Measurements from ENCODE around the gene MOV10. TPM values are rescaled to one million over a fixed set of nuclear protein-coding genes. Genes with fewer than 3 reads are reported as not detected.
A peak's percentile ranks its signal among the peaks of the same experiment; 100 is the strongest.

The MOV10 gene
- total and polyA plus RNA-seq, 2 of the 13 experiments (the other 11 are each of a cell fraction or from before 2014, with no cell fraction given) = 56.4 to 58.2 TPM

DNA sequence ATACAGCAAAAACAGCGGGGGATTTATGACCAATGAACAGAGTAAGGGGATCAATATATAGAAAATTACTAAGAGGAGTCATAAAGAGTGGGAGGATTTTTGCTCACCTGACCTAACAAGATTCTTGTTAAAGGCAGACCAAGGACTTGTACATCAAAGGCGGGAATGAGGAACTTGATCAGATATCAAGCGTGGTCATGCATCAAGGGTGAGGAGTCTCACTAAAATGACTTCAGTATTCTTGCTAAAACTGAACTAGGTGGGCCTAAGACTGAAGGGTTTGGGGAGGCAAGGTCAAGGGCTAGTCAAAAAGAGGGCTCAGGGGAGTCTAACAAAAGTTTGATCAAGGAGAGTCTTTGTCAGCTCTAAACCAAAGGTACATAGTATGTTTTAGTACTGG is 2.1 kb downstream of the MOV10 start:
- POLR2A ChIA-PET = interaction anchor here (5.5 kb wide), 1 partner anchor 24 kb away, joined by 251 read pairs; no protein-coding TSS in a partner anchor
- BruUV-seq (replicated peaks) = no TSS peak

More for the DNA sequence above, 2.1 kb downstream of the MOV10 start:
- no peaks in the 10 kb centered on the region for H4K20me1 ChIP-seq (ENCODE audit: insufficient read depth, low read length)
- no peak overlapping the region for H2AFZ ChIP-seq (ENCODE audit: low read length)
- in situ Hi-C loops (cut with HindIII; ENCODE audit: extremely low pct_ligation_motif_present, low pct_unique_long_range_greater_than_20kb) (no loop called here), intact Hi-C loops (cut with micrococcal nuclease; ENCODE audit: unreplicated experiment) (no loop called here)
- peak overlapping the region; percentile 91 for H3K4me2 ChIP-seq (ENCODE audit: low read depth, low read length)
- H3K27me3 ChIP-seq (ENCODE audit: control insufficient read depth in 1 of 2, insufficient read depth in 2 of 2, low read length in 2 of 2) = no peaks in the 10 kb centered on the region; a peak in 1 of 5 replicates
- CTCF ChIA-PET (ENCODE audit: low intra/inter-chr PET ratio, low total read pairs) = interaction anchor here (3.7 kb wide), 1 partner anchor 31 kb away, joined by 17 read pairs; the partner anchor contains the start of gene RHOC
- DNase-seq (ENCODE audit: low spot score) (no peak), FAIRE-seq (no peak), ATAC-seq (no peak)
- H3K27ac ChIP-seq (ENCODE audit: extremely low read length, insufficient read depth, low read length) = no peak overlapping the region
- H3K4me1 ChIP-seq (ENCODE audit: insufficient read depth, low read length) = peaks cover 49% of the 10 kb centered on the region
- over 99% methylated on average over 3 of the region's 3 CpGs for WGBS (ENCODE audit: low lambda C conversion rate)
- H3K9ac ChIP-seq (ENCODE audit: insufficient read depth, low read depth, low read length) = no peak overlapping the region
- H3K9me3 ChIP-seq (ENCODE audit: low read length) = no peaks in the 10 kb centered on the region
- H3K36me3 ChIP-seq (replicated peaks in 1 of 2; ENCODE audit: control insufficient read depth in 1 of 2, insufficient read depth in 2 of 2, low read length in 2 of 2) = peaks cover 0 to 2% of the 10 kb centered on the region in 2 experiments; a peak in 2 of 5 replicates
- peak overlapping the region in 1 of 3 experiments; percentile 82; a peak in 1 of 6 replicates for H3K4me3 ChIP-seq (replicated peaks in 1 of 3; ENCODE audit: insufficient read depth in 1 of 3, low read depth in 2 of 3, low read length in 3 of 3)
- TF ChIP-seq ZNF615 (CRISPR knock-in tag; IDR thresholded peaks at IDR 0.05; ENCODE audit: borderline replicate concordance) (no peak), ZNF788 (CRISPR knock-in tag; IDR thresholded peaks at IDR 0.05; ENCODE audit: borderline replicate concordance) (no peak), ZNF343 (CRISPR knock-in tag; IDR thresholded peaks at IDR 0.05) (no peak), YEATS4 (CRISPR knock-in tag; IDR thresholded peaks at IDR 0.05; ENCODE audit: borderline replicate concordance) (no peak)
- TF ChIP-seq, protein P1, sequence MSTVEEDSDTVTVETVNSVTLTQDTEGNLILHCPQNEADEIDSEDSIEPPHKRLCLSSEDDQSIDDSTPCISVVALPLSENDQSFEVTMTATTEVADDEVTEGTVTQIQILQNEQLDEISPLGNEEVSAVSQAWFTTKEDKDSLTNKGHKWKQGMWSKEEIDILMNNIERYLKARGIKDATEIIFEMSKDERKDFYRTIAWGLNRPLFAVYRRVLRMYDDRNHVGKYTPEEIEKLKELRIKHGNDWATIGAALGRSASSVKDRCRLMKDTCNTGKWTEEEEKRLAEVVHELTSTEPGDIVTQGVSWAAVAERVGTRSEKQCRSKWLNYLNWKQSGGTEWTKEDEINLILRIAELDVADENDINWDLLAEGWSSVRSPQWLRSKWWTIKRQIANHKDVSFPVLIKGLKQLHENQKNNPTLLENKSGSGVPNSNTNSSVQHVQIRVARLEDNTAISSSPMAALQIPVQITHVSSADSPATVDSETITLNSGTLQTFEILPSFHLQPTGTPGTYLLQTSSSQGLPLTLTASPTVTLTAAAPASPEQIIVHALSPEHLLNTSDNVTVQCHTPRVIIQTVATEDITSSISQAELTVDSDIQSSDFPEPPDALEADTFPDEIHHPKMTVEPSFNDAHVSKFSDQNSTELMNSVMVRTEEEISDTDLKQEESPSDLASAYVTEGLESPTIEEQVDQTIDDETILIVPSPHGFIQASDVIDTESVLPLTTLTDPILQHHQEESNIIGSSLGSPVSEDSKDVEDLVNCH (CRISPR knock-in tag; IDR thresholded peaks at IDR 0.05) = no peak
- TF ChIP-seq, protein P2, sequence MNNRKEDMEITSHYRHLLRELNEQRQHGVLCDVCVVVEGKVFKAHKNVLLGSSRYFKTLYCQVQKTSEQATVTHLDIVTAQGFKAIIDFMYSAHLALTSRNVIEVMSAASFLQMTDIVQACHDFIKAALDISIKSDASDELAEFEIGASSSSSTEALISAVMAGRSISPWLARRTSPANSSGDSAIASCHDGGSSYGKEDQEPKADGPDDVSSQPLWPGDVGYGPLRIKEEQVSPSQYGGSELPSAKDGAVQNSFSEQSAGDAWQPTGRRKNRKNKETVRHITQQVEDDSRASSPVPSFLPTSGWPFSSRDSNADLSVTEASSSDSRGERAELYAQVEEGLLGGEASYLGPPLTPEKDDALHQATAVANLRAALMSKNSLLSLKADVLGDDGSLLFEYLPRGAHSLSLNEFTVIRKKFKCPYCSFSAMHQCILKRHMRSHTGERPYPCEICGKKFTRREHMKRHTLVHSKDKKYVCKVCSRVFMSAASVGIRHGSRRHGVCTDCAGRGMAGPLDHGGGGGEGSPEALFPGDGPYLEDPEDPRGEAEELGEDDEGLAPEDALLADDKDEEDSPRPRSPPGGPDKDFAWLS (CRISPR knock-in tag; IDR thresholded peaks at IDR 0.05; ENCODE audit: borderline replicate concordance) = no peak
- H3K79me2 ChIP-seq (ENCODE audit: insufficient read depth, low read length) = peaks cover 53% of the 10 kb centered on the region
